ENCODE data around the gene SLC8A1.

The SLC8A1 gene

GRCh38 chr2:40200366-40200915 lies 251.4 kb downstream of the SLC8A1 start:
- H3K4me3 ChIP-seq (ENCODE audit: low read depth, low read length), result no peak overlapping the region
- DNase-seq (ENCODE audit: low read depth), result no peak
- no peak for TF ChIP-seq CTCF (IDR thresholded peaks at IDR 0.05; ENCODE audit: low read depth, low read length, missing control alignments)

GRCh38 chr2:40199771-40200170 lies 252.1 kb downstream of the SLC8A1 start:
- no peak for DNase-seq (ENCODE audit: low read depth)
- H3K4me3 ChIP-seq (ENCODE audit: low read depth, low read length), result no peak overlapping the region
- TF ChIP-seq CTCF (IDR thresholded peaks at IDR 0.05; ENCODE audit: low read depth, low read length, missing control alignments), result no peak

GRCh38 chr2:40197121-40197520 lies 254.8 kb downstream of the SLC8A1 start:
- TF ChIP-seq CTCF (IDR thresholded peaks at IDR 0.05; ENCODE audit: low read depth, low read length, missing control alignments), result no peak
- no peak for DNase-seq (ENCODE audit: low read depth)
- no peak overlapping the region for H3K4me3 ChIP-seq (ENCODE audit: low read depth, low read length)

- no peak for DNase-seq (ENCODE audit: low read depth)
- no peak for TF ChIP-seq CTCF (IDR thresholded peaks at IDR 0.05; ENCODE audit: low read depth, low read length, missing control alignments)
- no peak overlapping the region for H3K4me3 ChIP-seq (ENCODE audit: low read depth, low read length)
These were observed 258.2 kb downstream of the SLC8A1 start for GRCh38 chr2:40193670-40194026.

- TF ChIP-seq CTCF (IDR thresholded peaks at IDR 0.05; ENCODE audit: low read depth, low read length, missing control alignments), result no peak
These were observed 258.8 kb downstream of the SLC8A1 start for GRCh38 chr2:40192864-40193669.

GRCh38 chr2:40190457-40190856 lies 261.4 kb downstream of the SLC8A1 start:
- no peak overlapping the region for H3K4me3 ChIP-seq (ENCODE audit: low read depth, low read length)
- TF ChIP-seq CTCF (IDR thresholded peaks at IDR 0.05; ENCODE audit: low read depth, low read length, missing control alignments), result no peak
- no peak for DNase-seq (ENCODE audit: low read depth)

More at GRCh38 chr2:40192864-40193669, 258.8 kb downstream of the SLC8A1 start:
- no peak overlapping the region for H3K4me3 ChIP-seq (ENCODE audit: low read depth, low read length)
- no peak for DNase-seq (ENCODE audit: low read depth)

GRCh38 chr2:40189881-40190280 lies 262.0 kb downstream of the SLC8A1 start:
- H3K4me3 ChIP-seq (ENCODE audit: low read depth, low read length), result no peak overlapping the region
- no peak for DNase-seq (ENCODE audit: low read depth)
- TF ChIP-seq CTCF (IDR thresholded peaks at IDR 0.05; ENCODE audit: low read depth, low read length, missing control alignments), result no peak

All from GM12864 (cell line).